D721Med (cell line): ENCODE data around the gene TMEM131L.
"Not testable (repeated sequence)": the region's sequence is repeated elsewhere in the genome, so short reads cannot be mapped to it uniquely, and the experiment has no call there.

Experiments
- DNase-seq: peaks from one replicate; pipeline ENCODE4 v3.0.0; 2011; ENCODE audit warnings: low spot score; ENCODE audit not compliant: insufficient read length
- FAIRE-seq: peaks from 2 replicates; lab custom pipeline; 2011; peaks lifted over from hg19 to GRCh38; lab: Jason Lieb, UNC
- CTCF ChIP-seq: IDR thresholded peaks from 2 replicates; pipeline ENCODE4 v1.5.1; 2012; ENCODE audit warnings: mild to moderate bottlenecking, control low read depth; ENCODE audit not compliant: insufficient read depth; ENCODE audit errors: missing control alignments

Gene TMEM131L

GRCh38 chr4:153448003-153448731, 18.0 kb upstream of the TMEM131L start:
- DNase-seq (no peak), FAIRE-seq (no peak)
- no peak for TF ChIP-seq CTCF

GRCh38 chr4:153449338-153449737, 16.8 kb upstream of the TMEM131L start:
- no peak for DNase-seq
- FAIRE-seq: no peak
- TF ChIP-seq CTCF: no peak

- FAIRE-seq (no peak), DNase-seq (no peak)
- TF ChIP-seq CTCF: no peak
These were observed 15.6 kb upstream of the TMEM131L start for GRCh38 chr4:153450544-153450917.

- DNase-seq, FAIRE-seq: not testable (repeated sequence)
These were observed 15.0 kb upstream of the TMEM131L start for GRCh38 chr4:153451145-153451544.

GRCh38 chr4:153451911-153452657, 14.1 kb upstream of the TMEM131L start:
- DNase-seq (no peak), FAIRE-seq (no peak)
- TF ChIP-seq CTCF: no peak

GRCh38 chr4:153452658-153453378, 13.3 kb upstream of the TMEM131L start:
- no peak for DNase-seq
- FAIRE-seq: no peak
- no peak for TF ChIP-seq CTCF

- TF ChIP-seq CTCF: no peak
- DNase-seq: no peak
These were observed 12.8 kb upstream of the TMEM131L start for GRCh38 chr4:153453402-153453801.

More at GRCh38 chr4:153453402-153453801, 12.8 kb upstream of the TMEM131L start:
- FAIRE-seq: no peak
